Heart right ventricle (tissue), 16 donors: ENCODE data around the gene BAAT. TPM values are rescaled to one million over a fixed set of nuclear protein-coding genes. Genes with fewer than 3 reads are reported as not detected.
"Not testable (repeated sequence)": the region's sequence is repeated elsewhere in the genome, so short reads cannot be mapped to it uniquely, and the experiment has no call there.

Source experiments
- ATAC-seq, 8 donors: fragments of 200-7000 bp; cut with Tn5 transposase; one replicate each; pipeline ENCODE4 v1.9.1; 2020; ENCODE audit warnings: mild to moderate bottlenecking in 8 of 8, moderate library complexity in 8 of 8, moderate number of reproducible peaks in 1 of 8
- DNase-seq, 2 donors: peaks; one replicate each; pipeline ENCODE4 v3.0.0-alpha.2; 2020
- H3K27ac ChIP-seq, 10 donors: fragments of 200-600 bp; sonication (generic) in 2 of 10; one replicate each; pipeline versions ENCODE4 v1.5.0 to v1.8.0; 2020 to 2022; ENCODE audit warnings: mild to moderate bottlenecking in 3 of 10
- H3K27me3 ChIP-seq, 7 donors: fragments of 200-600 bp; one replicate each; pipeline ENCODE4 v1.8.0; 2021 to 2022; ENCODE audit warnings: mild to moderate bottlenecking in 2 of 7
- H3K36me3 ChIP-seq, 9 donors: fragments of 200-600 bp; sonication (generic) in 1 of 9; one replicate each; pipeline versions ENCODE4 v1.5.0 to v1.8.0; 2020 to 2022; ENCODE audit warnings: mild to moderate bottlenecking in 2 of 9
- H3K4me1 ChIP-seq, 9 donors: fragments of 200-600 bp; sonication (generic) in 1 of 9; one replicate each; pipeline versions ENCODE4 v1.5.0 to v1.8.0; 2020 to 2022; ENCODE audit warnings: mild to moderate bottlenecking in 4 of 9
- H3K4me3 ChIP-seq, 10 donors: fragments of 200-600 bp; sonication (generic) in 2 of 10; one replicate each; pipeline versions ENCODE4 v1.5.0 to v1.8.0; 2020 to 2022; ENCODE audit warnings: mild to moderate bottlenecking in 7 of 10, moderate library complexity in 2 of 10
- H3K9me3 ChIP-seq, 11 donors: fragments of 200-600 bp in 10 of 11; sonication (generic) in 2 of 11; one replicate each; pipeline versions ENCODE4 v1.5.0 to v1.8.0; 2013 to 2022; ENCODE audit warnings: mild to moderate bottlenecking in 2 of 11, control low read depth in 1 of 11, moderate library complexity in 1 of 11
- CTCF ChIP-seq, 9 donors: fragments of 200-600 bp; sonication (generic) in 2 of 9; IDR thresholded peaks; one replicate each; pipeline versions ENCODE4 v1.5.0 to v1.8.0; 2021 to 2022; ENCODE audit warnings: antibody characterized with exemption in 9 of 9, mild to moderate bottlenecking in 5 of 9, moderate library complexity in 1 of 9
- WGBS, 2 donors: extraction: QIAGEN DNeasy Blood & Tissue Kit; methylation state at CpG; one replicate each; pipeline ENCODE4 v1.1.7; 2013; ENCODE audit warnings: inconsistent platforms in 1 of 2; 5-methylcytosine and 5-hydroxymethylcytosine counted together
- intact Hi-C, 10 donors: fragments of 100-400 bp; cut with DNase I; formaldehyde crosslinking; loops; one replicate each; pipeline versions ENCODE4 v1.11.1 to v1.14.2; 2022
- long read RNA-seq, 3 donors: library from polyadenylated mRNA; unstranded; transcript quantifications; one replicate each; pipeline ENCODE4 v2.0.0, GENCODE V29; 2020 to 2021
- polyA plus RNA-seq, 2 donors: library from polyadenylated mRNA; stranded (reverse); fragments of 200-250 nt; gene quantifications; one replicate each; pipeline ENCODE4 v1.2.3, GENCODE V29; 2013
- total RNA-seq, 10 donors: library from RNA; stranded (reverse); fragmentation: NEBNext Ultra II Directional in 3 of 10; extraction: Animal tissue kit (Norgen Biotek cat#: 25700) in 3 of 10; gene quantifications; one replicate each; pipeline versions ENCODE4 v1.2.1 to v1.2.4, GENCODE V29; 2021 to 2023
- donor health status: Arrhythmogenic right ventricular cardiomyopathy.
- donor health status: ischemic (EF 13 %, LVEDD 7.1; RV severe dilation, severe dysfunction).
- donor health status: healthy with polysubstance abuse.
- donor health status: DM: no; HTN: yes; CAD: no.
- donor health status: DM: no; HTN: no; CAD: no.
- donor health status: ischemic (EF 25% LVEDD 6.9; RV normal size, moderate dysfunction).
- donor health status: ischemic (EF 25% LVEDD 5.7; RV mildly dilated, moderate dysfunction).
- donor health status: healthy.
- donor health status: DM: yes; HTN: yes; CAD: no.
- donor health status: Ischemic cardiomyopathy.
- donor health status: ischemic (EF 35%, LVEDD 5.7; RV mildly dilated, moderate dysfunction).
- donor health status: nonischemic (EF 11% LVEDD 7.7; RV severe dilation, severe dysfunction).
- donor health status: DM: yes; HTN: yes; CAD: no.
- donor health status: PGD.
- donor health status: ischemic (EF 29% LVEDD 5.4; RV normal size, mild dysfunction).
- donor health status: nonischemic (EF 23%, LVEDD 6.1; RV moderate dilation, normal function).

The BAAT gene
- total RNA-seq (under 1 TPM in 5 of 10 donors, not detected in 5; 0.06 to 0.15 (median 0.07) TPM), polyA plus RNA-seq (under 1 TPM; 0.03 to 0.15 TPM)
- long read RNA-seq, donor 1: 0 reads
- long read RNA-seq, donor 2: 0 reads
- long read RNA-seq, donor 3, partial matches to known transcripts: 0 of 1 reads
- long read RNA-seq, donor 3, other reads (novel, unspliced or antisense): 1 of 1 reads

GRCh38 chr9:101384873-101385536, at the start of gene BAAT:
TSS of gene BAAT (minus strand) at chr9:101385006. CDS start at chr9:101371404, 13,602 bp downstream.
- H3K27ac ChIP-seq, H3K4me3 ChIP-seq, H3K27me3 ChIP-seq, ATAC-seq, intact Hi-C loops, H3K4me1 ChIP-seq, DNase-seq: not testable (repeated sequence)
- WGBS, 2 donors: 92 to 93% methylated on average over 11 of the region's 11 CpGs
- Histone ChIP-seq H3K9me3 (peaks cover 0 to 21% (median 10%) of the 10 kb centered on the region in 11 donors), H3K36me3 (peaks cover 0 to 24% (median 10%) of the 10 kb centered on the region in 9 donors)

- 74 to 76% methylated on average over 3 of the region's 3 CpGs for WGBS, 2 donors
- TF ChIP-seq CTCF (IDR thresholded peaks at IDR 0.05): no peak
- no peak overlapping the region for H3K27ac ChIP-seq
- H3K27me3 ChIP-seq: no peaks in the 10 kb centered on the region
- H3K9me3 ChIP-seq: no peaks in the 10 kb centered on the region
- H3K36me3 ChIP-seq: no peaks in the 10 kb centered on the region
- intact Hi-C loops: no loop called here
- H3K4me3 ChIP-seq: no peak overlapping the region
- ATAC-seq (no peak), DNase-seq (no peak)
- H3K4me1 ChIP-seq: peaks cover 0 to 8% (median 0%) of the 10 kb centered on the region in 9 donors
These were observed 48.4 kb upstream of the BAAT start for GRCh38 chr9:101433229-101433628.

GRCh38 chr9:101432740-101433139, 47.9 kb upstream of the BAAT start:
- DNase-seq (no peak), ATAC-seq (no peak)

GRCh38 chr9:101432171-101432570, 47.4 kb upstream of the BAAT start:
- H3K27me3 ChIP-seq: no peaks in the 10 kb centered on the region
- ATAC-seq: no peak
- TF ChIP-seq CTCF (IDR thresholded peaks at IDR 0.05): no peak

More at GRCh38 chr9:101432740-101433139, 47.9 kb upstream of the BAAT start:
- Histone ChIP-seq H3K9me3 (no peaks in the 10 kb centered on the region), H3K27me3 (no peaks in the 10 kb centered on the region), H3K4me3 (no peak overlapping the region), H3K4me1 (peaks cover 0 to 4% (median 0%) of the 10 kb centered on the region in 9 donors), H3K27ac (no peak overlapping the region), H3K36me3 (no peaks in the 10 kb centered on the region)
- no peak for TF ChIP-seq CTCF (IDR thresholded peaks at IDR 0.05)
- intact Hi-C loops: no loop called here
- WGBS, 2 donors: 61 to 74% methylated on average over 1 of the region's 1 CpG

GRCh38 chr9:101429736-101430135, 44.9 kb upstream of the BAAT start:
- no peak overlapping the region for H3K4me3 ChIP-seq
- no peaks in the 10 kb centered on the region for H3K27me3 ChIP-seq
- TF ChIP-seq CTCF (IDR thresholded peaks at IDR 0.05): no peak
- WGBS, 2 donors: 95 to 96% methylated on average over 7 of the region's 7 CpGs
- no peak for ATAC-seq
- intact Hi-C loops: no loop called here
- DNase-seq: no peak
- H3K36me3 ChIP-seq: no peaks in the 10 kb centered on the region
- H3K27ac ChIP-seq: no peak overlapping the region
- no peaks in the 10 kb centered on the region for H3K9me3 ChIP-seq
- no peaks in the 10 kb centered on the region for H3K4me1 ChIP-seq

More at GRCh38 chr9:101432171-101432570, 47.4 kb upstream of the BAAT start:
- DNase-seq: no peak
- H3K4me3 ChIP-seq: no peak overlapping the region
- H3K9me3 ChIP-seq: no peaks in the 10 kb centered on the region
- no peaks in the 10 kb centered on the region for H3K4me1 ChIP-seq
- no peak overlapping the region for H3K27ac ChIP-seq
- no peaks in the 10 kb centered on the region for H3K36me3 ChIP-seq
- intact Hi-C loops: no loop called here
